Osteocyte (in vitro differentiated cells): ENCODE results near the gene HS3ST4. TPM values are rescaled to one million over a fixed set of nuclear protein-coding genes. Genes with fewer than 3 reads are reported as not detected.

Experiments
- DNase-seq: peaks from one replicate; pipeline ENCODE4 v3.0.0; 2021; ENCODE audit warnings: mixed read lengths; ENCODE audit not compliant: unreplicated experiment; ENCODE audit errors: extremely low spot score
- H3K27ac Mint-ChIP-seq: one replicate; pipeline ENCODE4 v1.8.0; 2021; ENCODE audit warnings: mild to moderate bottlenecking, mixed read lengths; ENCODE audit not compliant: unreplicated experiment
- H3K27me3 Mint-ChIP-seq: one replicate; pipeline ENCODE4 v1.8.0; 2021; ENCODE audit warnings: mixed read lengths; ENCODE audit not compliant: unreplicated experiment
- H3K36me3 Mint-ChIP-seq: one replicate; pipeline ENCODE4 v1.8.0; 2021; ENCODE audit warnings: mixed read lengths; ENCODE audit not compliant: unreplicated experiment
- H3K4me1 Mint-ChIP-seq: one replicate; pipeline ENCODE4 v1.8.0; 2021; ENCODE audit warnings: mixed read lengths; ENCODE audit not compliant: unreplicated experiment
- H3K4me3 Mint-ChIP-seq: one replicate; pipeline ENCODE4 v1.8.0; 2021; ENCODE audit warnings: mild to moderate bottlenecking, moderate library complexity, mixed read lengths; ENCODE audit not compliant: unreplicated experiment
- H3K9me3 Mint-ChIP-seq: one replicate; pipeline ENCODE4 v1.8.0; 2021; ENCODE audit warnings: mixed read lengths; ENCODE audit not compliant: unreplicated experiment
- CTCF ChIP-seq: fragments of 200-600 bp; sonication (generic); IDR thresholded peaks from 2 replicates; pipeline ENCODE4 v1.5.0; 2021; ENCODE audit warnings: antibody characterized with exemption, mild to moderate bottlenecking, moderate library complexity
- total RNA-seq: library from RNA; stranded (reverse); gene quantifications from 2 replicates; pipeline ENCODE4 v1.2.1, GENCODE V29; 2021

The HS3ST4 gene
- total RNA-seq, 1 donor from 2014 or later = not detected

GRCh38 chr16:25713785-25714570 is 22.2 kb downstream of the HS3ST4 start:
- no peaks in the 10 kb centered on the region for H3K27me3 Mint-ChIP-seq
- no peak overlapping the region for H3K27ac Mint-ChIP-seq
- H3K36me3 Mint-ChIP-seq = no peaks in the 10 kb centered on the region
- H3K4me3 Mint-ChIP-seq = no peak overlapping the region
- H3K9me3 Mint-ChIP-seq = no peaks in the 10 kb centered on the region
- TF ChIP-seq CTCF = no peak
- no peaks in the 10 kb centered on the region for H3K4me1 Mint-ChIP-seq
- no peak for DNase-seq

- Mint-ChIP-seq H3K4me1 (no peaks in the 10 kb centered on the region), H3K9me3 (no peaks in the 10 kb centered on the region), H3K4me3 (no peak overlapping the region), H3K27ac (no peak overlapping the region), H3K27me3 (no peaks in the 10 kb centered on the region), H3K36me3 (no peaks in the 10 kb centered on the region)
- no peak for DNase-seq
- no peak for TF ChIP-seq CTCF
Observed at GRCh38 chr16:25716186-25716585, 24.4 kb downstream of the HS3ST4 start.

- TF ChIP-seq CTCF = no peak
- Mint-ChIP-seq H3K9me3 (no peaks in the 10 kb centered on the region), H3K27me3 (no peaks in the 10 kb centered on the region), H3K36me3 (no peaks in the 10 kb centered on the region), H3K27ac (no peak overlapping the region), H3K4me3 (no peak overlapping the region), H3K4me1 (no peaks in the 10 kb centered on the region)
- no peak for DNase-seq
Observed at GRCh38 chr16:25721439-25721838, 29.7 kb downstream of the HS3ST4 start.

DNA sequence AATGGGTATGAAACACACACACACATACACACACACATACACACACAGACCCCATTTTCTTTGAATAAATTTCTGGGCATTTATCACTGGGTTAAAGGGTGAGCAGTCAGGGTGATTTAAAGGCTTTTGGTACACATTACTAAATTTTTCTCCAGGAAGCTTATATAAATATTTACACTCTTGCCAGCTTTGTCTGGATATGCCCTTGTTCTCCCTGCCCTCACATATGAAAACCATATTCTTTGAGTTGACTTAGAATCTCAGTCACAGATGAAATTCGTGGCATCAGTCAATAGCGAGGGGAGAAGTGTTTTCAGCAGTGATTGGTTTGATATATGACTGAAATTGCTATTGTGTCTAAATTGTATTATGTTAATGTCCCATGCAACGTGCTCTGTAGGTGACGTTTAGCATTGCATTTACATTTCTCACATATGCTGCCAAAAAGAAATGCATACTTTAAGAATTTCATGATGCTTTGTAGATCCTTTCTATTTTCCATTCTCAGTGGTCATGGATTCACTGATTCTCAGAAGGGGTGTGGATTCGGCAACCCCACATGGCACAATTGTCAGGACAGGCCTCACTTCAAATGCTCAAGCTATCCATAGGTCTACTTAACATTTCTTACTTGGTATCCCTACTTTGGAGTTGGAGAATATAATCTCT is 34.8 kb downstream of the HS3ST4 start:
- Mint-ChIP-seq H3K36me3 (no peaks in the 10 kb centered on the region), H3K27me3 (no peaks in the 10 kb centered on the region), H3K9me3 (no peaks in the 10 kb centered on the region), H3K4me3 (no peak overlapping the region), H3K4me1 (no peaks in the 10 kb centered on the region), H3K27ac (no peak overlapping the region)
- no peak for DNase-seq
- TF ChIP-seq CTCF = no peak

- Mint-ChIP-seq H3K27ac (no peak overlapping the region), H3K4me3 (no peak overlapping the region), H3K27me3 (no peaks in the 10 kb centered on the region), H3K4me1 (no peaks in the 10 kb centered on the region), H3K36me3 (no peaks in the 10 kb centered on the region), H3K9me3 (no peaks in the 10 kb centered on the region)
- TF ChIP-seq CTCF = no peak
- no peak for DNase-seq
Observed at GRCh38 chr16:25729188-25729915, 37.6 kb downstream of the HS3ST4 start.
